ENCODE measurements around the gene GABPA.

GRCh38 chr21:25709684-25710265, 25.0 kb upstream of the GABPA start:
- TF ChIP-seq, protein P1, sequence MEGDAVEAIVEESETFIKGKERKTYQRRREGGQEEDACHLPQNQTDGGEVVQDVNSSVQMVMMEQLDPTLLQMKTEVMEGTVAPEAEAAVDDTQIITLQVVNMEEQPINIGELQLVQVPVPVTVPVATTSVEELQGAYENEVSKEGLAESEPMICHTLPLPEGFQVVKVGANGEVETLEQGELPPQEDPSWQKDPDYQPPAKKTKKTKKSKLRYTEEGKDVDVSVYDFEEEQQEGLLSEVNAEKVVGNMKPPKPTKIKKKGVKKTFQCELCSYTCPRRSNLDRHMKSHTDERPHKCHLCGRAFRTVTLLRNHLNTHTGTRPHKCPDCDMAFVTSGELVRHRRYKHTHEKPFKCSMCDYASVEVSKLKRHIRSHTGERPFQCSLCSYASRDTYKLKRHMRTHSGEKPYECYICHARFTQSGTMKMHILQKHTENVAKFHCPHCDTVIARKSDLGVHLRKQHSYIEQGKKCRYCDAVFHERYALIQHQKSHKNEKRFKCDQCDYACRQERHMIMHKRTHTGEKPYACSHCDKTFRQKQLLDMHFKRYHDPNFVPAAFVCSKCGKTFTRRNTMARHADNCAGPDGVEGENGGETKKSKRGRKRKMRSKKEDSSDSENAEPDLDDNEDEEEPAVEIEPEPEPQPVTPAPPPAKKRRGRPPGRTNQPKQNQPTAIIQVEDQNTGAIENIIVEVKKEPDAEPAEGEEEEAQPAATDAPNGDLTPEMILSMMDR (IDR thresholded peaks at IDR 0.05) = no peak
- TF ChIP-seq EP300 (IDR thresholded peaks at IDR 0.05) = no peak
